ENCODE results near the gene ADK.

ADK gene

GRCh38 chr10:74118804-74119203 is 32.2 kb upstream of the ADK start:
- TF ChIP-seq CTCF (IDR thresholded peaks at IDR 0.05; ENCODE audit: insufficient read depth, low read length, missing control alignments), result no peak
- no peak overlapping the region for H3K4me3 ChIP-seq (ENCODE audit: low read depth, low read length)
- DNase-seq (ENCODE audit: low read depth, low spot score), result no peak
- CTCF ChIA-PET, result interaction anchor here (0.7 to 1.4 kb wide), 3 partner anchors 9 to 116 kb away, joined by 3 to 5 read pairs (median 3); no protein-coding TSS in a partner anchor
- POLR2A ChIA-PET, result no interaction called here

DNA sequence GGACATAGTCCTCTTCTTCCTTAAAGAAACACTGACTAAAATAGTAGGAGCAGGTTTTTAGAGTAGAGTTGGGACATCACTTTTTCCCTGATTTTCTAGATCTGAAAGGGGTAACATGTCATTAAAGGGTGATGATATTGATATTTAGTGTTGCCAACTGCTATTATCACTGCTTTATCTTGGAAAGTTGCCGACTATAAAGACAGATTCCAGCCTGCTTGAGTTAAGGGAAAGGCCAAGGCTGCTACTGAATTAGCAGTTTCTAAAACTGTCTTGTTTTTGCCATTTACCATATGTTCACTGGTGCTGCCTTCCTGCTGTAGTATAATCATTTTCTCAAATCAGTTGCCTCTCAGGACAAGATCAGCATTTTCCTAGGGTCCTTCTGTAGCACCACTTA is 30.1 kb upstream of the ADK start:
- ChIA-PET POLR2A (no interaction called here), CTCF (interaction anchor here (1.0 to 3.7 kb wide), 5 partner anchors 13 to 235 kb away, joined by 3 to 28 read pairs (median 3); no protein-coding TSS in a partner anchor)
- no peak for TF ChIP-seq CTCF (IDR thresholded peaks at IDR 0.05; ENCODE audit: insufficient read depth, low read length, missing control alignments)
- no peak overlapping the region for H3K4me3 ChIP-seq (ENCODE audit: low read depth, low read length)
- DNase-seq (ENCODE audit: low read depth, low spot score), result no peak

DNA sequence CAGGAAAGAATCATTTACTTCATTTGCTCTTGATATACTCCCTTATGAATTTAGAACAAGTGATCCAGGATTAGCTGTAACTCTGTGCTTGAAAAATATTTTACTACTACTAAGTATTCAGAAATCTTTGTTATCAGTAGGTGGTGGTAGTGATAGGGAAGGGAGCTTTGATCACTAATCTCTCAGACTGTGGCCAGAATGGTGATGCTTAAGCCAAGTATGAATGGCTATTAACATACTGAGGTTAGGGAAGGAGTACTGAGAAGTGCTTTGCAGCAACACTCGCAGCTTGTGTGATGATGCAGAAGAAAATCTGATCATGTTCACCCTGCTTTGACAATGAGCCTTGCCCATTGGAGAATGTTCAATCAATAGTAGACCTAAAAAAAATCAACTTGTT is 29.7 kb upstream of the ADK start:
- no peak for DNase-seq (ENCODE audit: low read depth, low spot score)
- ChIA-PET POLR2A (no interaction called here), CTCF (interaction anchor here (1.1 to 3.7 kb wide), 4 partner anchors 13 to 235 kb away, joined by 3 to 28 read pairs (median 4); no protein-coding TSS in a partner anchor)
- H3K4me3 ChIP-seq (ENCODE audit: low read depth, low read length), result no peak overlapping the region
- no peak for TF ChIP-seq CTCF (IDR thresholded peaks at IDR 0.05; ENCODE audit: insufficient read depth, low read length, missing control alignments)

DNA sequence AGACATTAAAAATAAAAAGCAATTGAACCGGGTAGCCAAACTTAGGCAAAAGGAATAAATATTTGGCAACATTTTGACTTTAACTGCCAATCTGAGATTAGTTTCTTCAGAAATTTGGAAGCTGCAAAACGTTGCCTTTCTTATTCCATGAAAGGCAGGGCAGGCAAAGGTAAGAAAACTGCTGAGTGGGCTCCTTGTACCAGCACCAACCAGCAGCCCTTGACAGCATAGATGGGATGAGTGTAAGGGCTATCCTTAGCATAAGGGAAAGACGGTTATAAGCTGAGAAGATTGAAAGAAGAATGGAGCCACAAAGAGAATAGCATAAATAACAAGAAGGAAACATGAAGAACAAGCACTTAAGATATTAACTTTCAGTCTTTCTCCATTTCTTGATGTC is 29.0 kb upstream of the ADK start:
- H3K4me3 ChIP-seq (ENCODE audit: low read depth, low read length), result no peak overlapping the region
- CTCF ChIA-PET, result interaction anchor here (1.1 to 3.7 kb wide), 7 partner anchors 14 to 236 kb away, joined by 3 to 28 read pairs (median 4); no protein-coding TSS in a partner anchor
- no peak for DNase-seq (ENCODE audit: low read depth, low spot score)
- no peak for TF ChIP-seq CTCF (IDR thresholded peaks at IDR 0.05; ENCODE audit: insufficient read depth, low read length, missing control alignments)
- POLR2A ChIA-PET, result no interaction called here

- TF ChIP-seq CTCF (IDR thresholded peaks at IDR 0.05; ENCODE audit: insufficient read depth, low read length, missing control alignments), result no peak
- POLR2A ChIA-PET, result no interaction called here
- H3K4me3 ChIP-seq (ENCODE audit: low read depth, low read length), result no peak overlapping the region
- DNase-seq (ENCODE audit: low read depth, low spot score), result no peak
- CTCF ChIA-PET, result interaction anchor here (0.8 to 3.7 kb wide), 9 partner anchors 8 to 237 kb away, joined by 3 to 28 read pairs (median 3); no protein-coding TSS in a partner anchor
Measured at GRCh38 chr10:74123081-74123480, 27.9 kb upstream of the ADK start.

GRCh38 chr10:74133923-74134820 is 16.8 kb upstream of the ADK start:
- no peak for DNase-seq (ENCODE audit: low read depth, low spot score)
- POLR2A ChIA-PET, result no interaction called here

More at GRCh38 chr10:74133923-74134820, 16.8 kb upstream of the ADK start:
- CTCF ChIA-PET, result interaction anchor here (0.6 to 1.6 kb wide), 2 partner anchors 9 to 10 kb away, joined by 3 to 6 read pairs; no protein-coding TSS in a partner anchor
- no peak for TF ChIP-seq CTCF (IDR thresholded peaks at IDR 0.05; ENCODE audit: insufficient read depth, low read length, missing control alignments)
- H3K4me3 ChIP-seq (ENCODE audit: low read depth, low read length), result no peak overlapping the region
